ENCODE data around the gene RAB4B.
"Not testable (repeated sequence)": the region's sequence is repeated elsewhere in the genome, so short reads cannot be mapped to it uniquely, and the experiment has no call there.

Gene RAB4B, protein sequence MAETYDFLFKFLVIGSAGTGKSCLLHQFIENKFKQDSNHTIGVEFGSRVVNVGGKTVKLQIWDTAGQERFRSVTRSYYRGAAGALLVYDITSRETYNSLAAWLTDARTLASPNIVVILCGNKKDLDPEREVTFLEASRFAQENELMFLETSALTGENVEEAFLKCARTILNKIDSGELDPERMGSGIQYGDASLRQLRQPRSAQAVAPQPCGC
- total RNA-seq, result 1.4 to 2.5 (median 2.4) reads per million in 3 donors

DNA sequence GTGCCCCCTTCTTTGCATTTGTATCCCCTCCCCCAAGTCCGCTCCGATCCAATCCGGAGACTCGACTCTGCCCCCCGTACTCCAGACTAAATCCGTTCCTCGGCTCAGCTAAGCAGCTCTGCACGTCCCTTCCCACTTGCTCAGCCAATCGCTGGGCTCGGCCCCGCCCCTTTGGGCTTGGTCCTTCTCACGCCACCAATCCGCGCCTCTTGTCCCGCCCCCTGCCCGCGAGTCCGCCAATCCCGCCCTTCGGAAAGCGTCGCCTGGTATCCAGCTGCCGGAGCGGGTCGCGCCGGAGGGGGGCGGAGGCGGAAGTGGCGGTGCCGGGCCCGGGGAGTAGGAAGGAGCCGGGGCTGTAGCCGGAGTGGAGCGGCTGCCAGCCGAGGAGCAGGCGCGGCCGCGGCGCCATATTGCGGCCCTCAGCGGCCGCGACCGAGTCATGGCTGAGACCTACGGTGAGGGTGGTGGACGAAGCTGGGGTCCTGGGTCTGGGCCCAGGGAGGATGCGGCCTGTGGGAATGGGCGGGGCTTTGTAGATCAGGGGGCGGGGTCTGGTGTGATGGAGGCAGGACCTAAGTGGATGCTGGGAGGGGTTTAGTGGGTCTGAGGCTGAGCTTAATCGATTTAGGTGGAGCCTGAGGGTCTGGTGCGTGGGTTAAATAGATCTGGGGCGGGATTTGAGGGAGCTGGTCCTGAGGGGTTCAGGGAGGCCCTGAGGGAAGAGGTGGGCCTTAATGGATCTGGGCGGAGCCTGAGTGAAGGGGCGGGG lies at the start of gene RAB4B:
Gene RAB4B, plus strand, starts transcription at position 311 of the 769 bp plus-strand sequence. Its CDS starts 129 bp downstream, at position 440.
- no peaks in the 10 kb centered on the region for H3K27me3 ChIP-seq (replicated peaks; ENCODE audit: control insufficient read depth, insufficient read depth, low read length, poor library complexity, severe bottlenecking)
- DNase-seq, result peak; percentile 99 to 100 (median 100)
- H3K9me3 ChIP-seq (ENCODE audit: control insufficient read depth, low read length), result no peaks in the 10 kb centered on the region
- H3K4me1 ChIP-seq (ENCODE audit: control insufficient read depth, insufficient read depth, low read length, poor library complexity, severe bottlenecking), result peaks cover 12% of the 10 kb centered on the region
- H3K36me3 ChIP-seq (ENCODE audit: control insufficient read depth, insufficient read depth, low read length), result no peaks in the 10 kb centered on the region
- H3K27ac ChIP-seq (ENCODE audit: insufficient read depth, low read length, poor library complexity, severe bottlenecking), result peak within 1 kb of the TSS; percentile 88
- H3K4me3 ChIP-seq (ENCODE audit: insufficient read depth, low read depth, low read length, poor library complexity, severe bottlenecking), result peak within 1 kb of the TSS; percentile 62

DNA sequence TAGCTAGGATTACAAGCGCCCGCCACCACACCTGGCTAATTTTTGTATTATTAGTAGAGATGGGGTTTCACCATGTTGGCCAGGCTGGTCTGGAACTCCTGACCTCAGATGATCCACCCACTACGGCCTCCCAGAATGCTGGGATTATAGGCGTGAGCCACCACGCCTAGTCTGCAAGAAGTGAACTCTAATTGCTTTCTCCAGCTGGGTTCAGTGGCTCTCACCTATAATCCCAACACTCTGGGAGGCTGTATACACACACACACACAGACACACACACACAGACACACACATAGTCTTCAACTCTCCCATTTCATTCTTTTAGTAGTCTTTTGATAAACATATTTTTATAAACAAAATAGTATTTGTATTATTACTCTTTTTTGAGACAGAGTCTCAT lies 48.0 kb upstream of the RAB4B start:
- H3K27me3 ChIP-seq (replicated peaks; ENCODE audit: control insufficient read depth, insufficient read depth, low read length, poor library complexity, severe bottlenecking); DNase-seq; H3K9me3 ChIP-seq (ENCODE audit: control insufficient read depth, low read length); H3K4me3 ChIP-seq (ENCODE audit: insufficient read depth, low read depth, low read length, poor library complexity, severe bottlenecking); H3K27ac ChIP-seq (ENCODE audit: insufficient read depth, low read length, poor library complexity, severe bottlenecking); H3K4me1 ChIP-seq (ENCODE audit: control insufficient read depth, insufficient read depth, low read length, poor library complexity, severe bottlenecking): not testable (repeated sequence)
- peaks cover 43% of the 10 kb centered on the region for H3K36me3 ChIP-seq (ENCODE audit: control insufficient read depth, insufficient read depth, low read length)

DNA sequence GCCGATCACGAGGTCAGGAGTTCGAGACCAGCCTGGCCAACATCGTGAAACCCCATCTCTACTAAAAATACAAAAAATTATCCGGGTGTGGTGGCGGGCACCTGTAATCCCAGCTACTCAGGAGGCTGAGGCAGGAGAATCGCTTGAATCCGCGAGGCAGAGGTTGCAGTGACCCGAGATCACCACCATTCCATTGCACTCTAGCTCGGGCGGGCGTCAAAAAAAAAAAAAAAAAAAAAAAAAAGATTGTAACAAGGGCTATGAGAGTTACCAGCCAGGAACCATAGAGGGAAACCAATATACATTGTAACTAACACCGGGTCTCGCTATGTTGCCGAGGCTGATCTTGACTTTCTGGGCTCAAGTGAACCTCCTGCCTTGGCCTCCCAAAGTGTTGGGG lies 45.7 kb upstream of the RAB4B start:
- not testable (repeated sequence) for H3K27me3 ChIP-seq (replicated peaks; ENCODE audit: control insufficient read depth, insufficient read depth, low read length, poor library complexity, severe bottlenecking); DNase-seq; H3K4me3 ChIP-seq (ENCODE audit: insufficient read depth, low read depth, low read length, poor library complexity, severe bottlenecking); H3K27ac ChIP-seq (ENCODE audit: insufficient read depth, low read length, poor library complexity, severe bottlenecking); H3K9me3 ChIP-seq (ENCODE audit: control insufficient read depth, low read length); H3K4me1 ChIP-seq (ENCODE audit: control insufficient read depth, insufficient read depth, low read length, poor library complexity, severe bottlenecking)
- peaks cover 41% of the 10 kb centered on the region for H3K36me3 ChIP-seq (ENCODE audit: control insufficient read depth, insufficient read depth, low read length)

DNA sequence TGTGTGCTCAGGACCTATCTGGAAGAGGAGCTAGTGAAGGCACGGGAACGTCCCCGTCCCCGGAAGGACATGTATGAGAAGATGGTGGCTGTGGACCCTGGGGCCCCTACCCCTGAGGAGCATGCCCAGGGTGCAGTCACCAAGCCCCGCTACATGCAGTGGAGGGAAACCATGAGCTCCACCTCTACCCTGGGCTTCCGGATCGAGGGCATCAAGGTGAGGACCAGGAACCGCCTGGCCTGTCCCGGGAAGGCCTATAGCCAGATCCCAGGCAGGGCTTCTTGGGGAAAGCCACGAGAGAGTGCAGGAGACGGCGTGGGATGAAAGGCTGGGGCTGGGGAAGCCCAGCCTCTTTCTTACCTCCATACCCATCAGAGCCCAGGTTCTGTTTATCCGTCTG lies 44.9 kb upstream of the RAB4B start:
- Histone ChIP-seq H3K27me3 (replicated peaks; ENCODE audit: control insufficient read depth, insufficient read depth, low read length, poor library complexity, severe bottlenecking) (no peaks in the 10 kb centered on the region), H3K36me3 (ENCODE audit: control insufficient read depth, insufficient read depth, low read length) (peaks cover 43% of the 10 kb centered on the region), H3K4me1 (ENCODE audit: control insufficient read depth, insufficient read depth, low read length, poor library complexity, severe bottlenecking) (no peaks in the 10 kb centered on the region), H3K9me3 (ENCODE audit: control insufficient read depth, low read length) (no peaks in the 10 kb centered on the region), H3K27ac (ENCODE audit: insufficient read depth, low read length, poor library complexity, severe bottlenecking) (no peak overlapping the region), H3K4me3 (ENCODE audit: insufficient read depth, low read depth, low read length, poor library complexity, severe bottlenecking) (no peak overlapping the region)
- no peak for DNase-seq

DNA sequence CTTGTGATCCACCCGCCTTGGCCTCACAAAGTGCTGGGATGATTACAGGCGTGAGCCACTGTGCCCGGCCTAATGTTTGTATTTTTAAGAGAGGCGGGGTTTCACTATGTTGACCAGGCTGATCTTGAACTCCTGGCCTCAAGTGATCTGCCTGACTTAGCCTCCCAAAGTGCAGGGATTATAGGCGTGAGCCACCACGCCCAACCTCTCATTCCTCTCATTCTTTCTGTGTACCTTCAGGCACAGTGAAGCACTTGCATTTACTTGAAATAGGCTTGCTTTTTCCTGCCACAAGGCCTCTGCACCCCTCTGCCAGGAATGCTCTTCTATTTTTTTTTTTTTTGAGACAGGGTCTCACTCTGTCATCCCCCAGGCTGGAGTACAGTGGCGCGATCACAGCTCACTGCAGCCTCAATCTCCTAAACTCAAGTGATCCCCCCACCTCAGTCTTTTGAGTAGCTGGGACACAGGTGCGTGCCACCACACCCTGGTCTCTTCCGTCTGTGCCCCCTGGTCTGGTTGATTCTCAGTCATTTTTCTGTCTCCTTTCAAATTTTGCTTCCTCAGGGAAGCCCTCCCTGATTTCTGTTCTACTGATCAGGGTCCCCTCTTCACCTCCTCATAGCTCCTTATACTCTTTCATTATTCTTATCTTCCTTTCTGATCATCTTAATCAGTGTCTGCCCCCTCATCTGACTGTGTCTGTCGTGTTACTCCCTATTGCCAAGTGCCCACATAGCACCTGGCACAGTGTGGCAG lies 42.9 kb upstream of the RAB4B start:
- Histone ChIP-seq H3K4me1 (ENCODE audit: control insufficient read depth, insufficient read depth, low read length, poor library complexity, severe bottlenecking) (no peaks in the 10 kb centered on the region), H3K36me3 (ENCODE audit: control insufficient read depth, insufficient read depth, low read length) (peaks cover 42% of the 10 kb centered on the region)

DNA sequence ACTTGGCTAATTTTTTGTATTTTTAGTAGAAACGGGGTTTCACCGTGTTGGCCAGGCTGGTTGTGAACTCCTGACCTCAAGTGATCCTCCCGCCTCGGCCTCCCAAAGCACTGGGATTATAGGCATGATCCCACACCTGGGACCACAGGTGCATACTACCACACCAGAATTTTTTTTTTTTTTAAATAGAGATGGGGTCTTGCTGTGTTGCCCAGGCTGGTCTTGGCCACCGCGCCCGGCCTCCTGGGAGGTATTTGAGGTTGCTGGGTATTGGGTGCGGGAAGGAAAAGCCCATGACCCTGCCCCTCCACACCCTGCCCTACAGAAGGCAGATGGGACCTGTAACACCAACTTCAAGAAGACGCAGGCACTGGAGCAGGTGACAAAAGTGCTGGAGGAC lies 41.4 kb upstream of the RAB4B start:
- Histone ChIP-seq H3K4me1 (ENCODE audit: control insufficient read depth, insufficient read depth, low read length, poor library complexity, severe bottlenecking) (no peaks in the 10 kb centered on the region), H3K27me3 (replicated peaks; ENCODE audit: control insufficient read depth, insufficient read depth, low read length, poor library complexity, severe bottlenecking) (no peaks in the 10 kb centered on the region), H3K36me3 (ENCODE audit: control insufficient read depth, insufficient read depth, low read length) (peaks cover 31% of the 10 kb centered on the region), H3K27ac (ENCODE audit: insufficient read depth, low read length, poor library complexity, severe bottlenecking) (no peak overlapping the region), H3K9me3 (ENCODE audit: control insufficient read depth, low read length) (no peaks in the 10 kb centered on the region), H3K4me3 (ENCODE audit: insufficient read depth, low read depth, low read length, poor library complexity, severe bottlenecking) (no peak overlapping the region)
- DNase-seq, result no peak

More for the DNA sequence above, 42.9 kb upstream of the RAB4B start:
- Histone ChIP-seq H3K9me3 (ENCODE audit: control insufficient read depth, low read length) (no peaks in the 10 kb centered on the region), H3K27ac (ENCODE audit: insufficient read depth, low read length, poor library complexity, severe bottlenecking) (no peak overlapping the region), H3K4me3 (ENCODE audit: insufficient read depth, low read depth, low read length, poor library complexity, severe bottlenecking) (no peak overlapping the region), H3K27me3 (replicated peaks; ENCODE audit: control insufficient read depth, insufficient read depth, low read length, poor library complexity, severe bottlenecking) (no peaks in the 10 kb centered on the region)
- DNase-seq, result no peak

DNA sequence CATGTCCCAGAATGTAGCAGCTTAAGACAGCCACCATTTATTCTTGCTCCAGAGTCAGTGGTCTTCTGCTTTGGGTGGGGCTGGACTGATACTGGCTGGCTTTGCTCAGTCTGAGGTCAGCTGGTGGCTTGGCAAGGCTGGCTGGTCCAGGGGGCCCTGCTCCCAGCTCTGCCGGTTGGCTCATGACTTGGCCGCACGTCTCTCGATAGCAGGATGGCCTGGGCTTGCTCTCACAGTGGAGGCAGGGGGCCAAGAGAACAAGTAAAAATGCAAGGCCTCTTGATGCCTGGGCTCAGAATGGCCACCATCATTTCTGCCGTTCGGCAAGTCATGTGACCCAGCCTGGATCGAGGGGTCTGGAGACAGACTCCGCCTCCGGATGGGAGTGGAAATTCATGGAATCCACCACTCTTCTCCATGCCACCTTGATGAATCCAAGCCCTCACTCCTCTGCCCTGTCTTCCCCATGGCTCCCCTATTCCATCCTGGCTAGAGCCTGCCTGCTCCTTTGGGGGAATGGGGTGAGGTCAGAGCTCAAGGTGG lies 40.9 kb upstream of the RAB4B start:
- no peak overlapping the region for H3K4me3 ChIP-seq (ENCODE audit: insufficient read depth, low read depth, low read length, poor library complexity, severe bottlenecking)
- DNase-seq, result no peak
- H3K27ac ChIP-seq (ENCODE audit: insufficient read depth, low read length, poor library complexity, severe bottlenecking), result no peak overlapping the region
- H3K36me3 ChIP-seq (ENCODE audit: control insufficient read depth, insufficient read depth, low read length), result peaks cover 31% of the 10 kb centered on the region
- no peaks in the 10 kb centered on the region for H3K27me3 ChIP-seq (replicated peaks; ENCODE audit: control insufficient read depth, insufficient read depth, low read length, poor library complexity, severe bottlenecking)
- no peaks in the 10 kb centered on the region for H3K9me3 ChIP-seq (ENCODE audit: control insufficient read depth, low read length)
- no peaks in the 10 kb centered on the region for H3K4me1 ChIP-seq (ENCODE audit: control insufficient read depth, insufficient read depth, low read length, poor library complexity, severe bottlenecking)

DNA sequence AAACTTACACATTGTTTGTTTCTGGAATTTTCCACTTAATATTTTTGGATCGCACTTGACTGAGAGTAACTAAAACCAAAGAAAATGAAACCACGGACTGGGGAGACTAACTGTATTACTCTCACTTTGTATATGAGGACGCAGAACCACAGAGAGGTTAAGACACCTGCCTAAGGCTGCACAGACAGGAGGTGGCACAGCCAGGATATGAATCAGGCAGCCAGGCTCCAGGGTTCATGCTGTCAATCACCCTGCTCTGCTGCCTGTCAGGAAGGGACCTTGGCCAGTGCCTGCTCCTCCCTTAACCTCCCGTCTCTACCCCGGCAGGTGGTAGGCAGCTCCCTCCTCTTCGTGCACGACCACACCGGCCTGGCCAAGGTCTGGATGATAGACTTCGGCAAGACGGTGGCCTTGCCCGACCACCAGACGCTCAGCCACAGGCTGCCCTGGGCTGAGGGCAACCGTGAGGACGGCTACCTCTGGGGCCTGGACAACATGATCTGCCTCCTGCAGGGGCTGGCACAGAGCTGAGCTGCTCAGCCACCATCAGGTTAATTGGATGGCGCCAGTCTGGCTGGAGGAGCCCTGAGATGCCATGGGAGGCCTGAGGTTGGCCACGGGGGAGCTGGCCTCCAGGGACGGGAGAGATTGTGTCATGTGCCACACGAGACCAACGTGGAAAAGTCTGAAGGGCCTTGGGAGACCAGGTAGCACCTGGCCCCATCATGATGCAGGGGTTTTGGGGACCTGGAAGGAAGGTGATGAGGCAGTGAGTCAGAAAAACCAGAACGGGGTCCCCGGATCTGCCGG lies 38.8 kb upstream of the RAB4B start:
- no peaks in the 10 kb centered on the region for H3K4me1 ChIP-seq (ENCODE audit: control insufficient read depth, insufficient read depth, low read length, poor library complexity, severe bottlenecking)
- H3K27ac ChIP-seq (ENCODE audit: insufficient read depth, low read length, poor library complexity, severe bottlenecking), result no peak overlapping the region
- H3K9me3 ChIP-seq (ENCODE audit: control insufficient read depth, low read length), result no peaks in the 10 kb centered on the region
- H3K4me3 ChIP-seq (ENCODE audit: insufficient read depth, low read depth, low read length, poor library complexity, severe bottlenecking), result no peak overlapping the region
- no peak for DNase-seq
- H3K27me3 ChIP-seq (replicated peaks; ENCODE audit: control insufficient read depth, insufficient read depth, low read length, poor library complexity, severe bottlenecking), result no peaks in the 10 kb centered on the region
- H3K36me3 ChIP-seq (ENCODE audit: control insufficient read depth, insufficient read depth, low read length), result peaks cover 18% of the 10 kb centered on the region

DNA sequence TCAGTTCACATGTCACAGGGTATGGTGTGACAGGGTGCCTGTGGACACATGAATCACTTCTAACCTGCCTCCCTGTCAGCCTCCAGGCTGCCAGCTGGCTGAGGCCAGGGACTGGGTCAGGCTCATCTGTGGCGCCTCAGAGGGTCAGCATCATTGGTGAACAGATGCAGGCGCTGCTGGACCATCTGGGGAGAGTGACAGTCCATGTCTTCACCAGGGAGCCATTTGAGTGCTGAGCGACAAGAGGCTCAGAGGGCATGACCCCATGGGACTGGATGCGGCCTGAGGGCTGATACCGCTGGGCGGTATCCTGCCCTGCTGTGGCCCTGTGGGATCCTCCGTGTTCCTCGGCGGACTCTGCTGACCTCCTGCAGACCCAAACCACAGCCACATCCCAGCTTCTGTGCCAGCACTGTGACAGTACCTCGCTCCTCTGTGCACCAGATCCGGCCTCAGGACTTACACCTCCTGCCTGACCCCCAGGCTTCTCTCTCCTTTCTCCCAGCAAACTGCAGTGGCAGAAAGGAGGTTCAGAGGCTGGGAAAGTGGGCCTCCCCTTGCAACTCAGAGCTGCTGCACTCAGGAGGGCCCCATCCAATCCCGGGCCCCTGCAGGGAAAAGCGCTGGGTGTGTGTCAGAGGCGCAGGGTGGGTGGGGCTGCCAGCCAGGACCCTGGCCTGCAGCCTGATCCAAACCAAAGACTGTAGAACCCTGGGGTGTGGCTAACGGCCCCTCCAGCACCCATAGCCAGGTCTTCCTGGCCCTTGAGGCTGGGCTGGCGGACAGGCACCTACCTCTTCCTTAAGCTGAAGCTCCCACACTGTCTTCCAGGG lies 38.0 kb upstream of the RAB4B start:
- no peak for DNase-seq
- Histone ChIP-seq H3K4me3 (ENCODE audit: insufficient read depth, low read depth, low read length, poor library complexity, severe bottlenecking) (no peak overlapping the region), H3K27me3 (replicated peaks; ENCODE audit: control insufficient read depth, insufficient read depth, low read length, poor library complexity, severe bottlenecking) (no peaks in the 10 kb centered on the region), H3K4me1 (ENCODE audit: control insufficient read depth, insufficient read depth, low read length, poor library complexity, severe bottlenecking) (no peaks in the 10 kb centered on the region), H3K27ac (ENCODE audit: insufficient read depth, low read length, poor library complexity, severe bottlenecking) (no peak overlapping the region), H3K9me3 (ENCODE audit: control insufficient read depth, low read length) (no peaks in the 10 kb centered on the region), H3K36me3 (ENCODE audit: control insufficient read depth, insufficient read depth, low read length) (peaks cover 13% of the 10 kb centered on the region)
